ENCODE data around the gene ICE1. TPM values are rescaled to one million over a fixed set of nuclear protein-coding genes. Genes with fewer than 3 reads are reported as not detected.

Gene ICE1
- polyA plus RNA-seq, 1 donor (not counting 4 experiments of a cell fraction or from before 2014, with no cell fraction given): 18.4 TPM

- Histone ChIP-seq H3K79me2 (ENCODE audit: control insufficient read depth, insufficient read depth, low read length) (peaks cover 2% of the 10 kb centered on the region), H2AFZ (ENCODE audit: control insufficient read depth, low read length) (no peak overlapping the region), H3K36me3 (ENCODE audit: control insufficient read depth in 2 of 2, extremely low read depth in 1 of 2, insufficient read depth in 2 of 2, low read length in 2 of 2) (peaks cover 8 to 18% of the 10 kb centered on the region in 2 experiments), H3K9me3 (ENCODE audit: control insufficient read depth, low read depth, low read length) (no peaks in the 10 kb centered on the region), H3K27me3 (ENCODE audit: control insufficient read depth, extremely low read depth, insufficient read depth, low read length) (no peaks in the 10 kb centered on the region), H3K9me1 (ENCODE audit: control insufficient read depth, extremely low read depth, insufficient read depth, low read length) (no peaks in the 10 kb centered on the region), H3K27ac (ENCODE audit: control insufficient read depth, insufficient read depth, low read length) (no peak overlapping the region), H3K4me2 (ENCODE audit: control insufficient read depth, extremely low read depth, insufficient read depth, low read depth, low read length) (no peak overlapping the region), H3K4me3 (ENCODE audit: control insufficient read depth in 2 of 3, extremely low read depth in 1 of 3, insufficient read depth in 2 of 3, low read depth in 1 of 3, low read length in 3 of 3) (no peak overlapping the region), H3K4me1 (ENCODE audit: control insufficient read depth, extremely low read depth, insufficient read depth, low read length) (no peaks in the 10 kb centered on the region), H4K20me1 (ENCODE audit: control insufficient read depth, extremely low read depth, insufficient read depth, low read length) (no peaks in the 10 kb centered on the region), H3K9ac (ENCODE audit: control insufficient read depth, extremely low read depth, insufficient read depth, low read length) (no peak overlapping the region)
- no peak for FAIRE-seq
- DNase-seq (ENCODE audit: low read depth, low spot score): no peak
- TF ChIP-seq EZH2 (IDR thresholded peaks at IDR 0.05; ENCODE audit: low read length): no peak
- TF ChIP-seq CTCF (optimal IDR thresholded peaks at IDR 0.05 in 1 of 3, IDR thresholded peaks at IDR 0.05 in 1 of 3, conservative IDR thresholded peaks at IDR 0.05 in 1 of 3; ENCODE audit: extremely low read depth in 1 of 3, insufficient read depth in 2 of 3, low read length in 3 of 3): no peak
- dilution Hi-C loops (cut with MboI; ENCODE audit: extremely low pct_ligation_motif_present, low sequenced_read_pairs): no loop called here
Measured at GRCh38 chr5:5483350-5483749, 60.9 kb downstream of the ICE1 start.

GRCh38 chr5:5483880-5484598, 61.6 kb downstream of the ICE1 start:
- H3K9ac ChIP-seq (ENCODE audit: control insufficient read depth, extremely low read depth, insufficient read depth, low read length): no peak overlapping the region
- TF ChIP-seq EZH2 (IDR thresholded peaks at IDR 0.05; ENCODE audit: low read length) (no peak), CTCF (optimal IDR thresholded peaks at IDR 0.05 in 1 of 3, IDR thresholded peaks at IDR 0.05 in 1 of 3, conservative IDR thresholded peaks at IDR 0.05 in 1 of 3; ENCODE audit: extremely low read depth in 1 of 3, insufficient read depth in 2 of 3, low read length in 3 of 3) (no peak)
- no peak overlapping the region for H3K4me3 ChIP-seq (ENCODE audit: control insufficient read depth in 2 of 3, extremely low read depth in 1 of 3, insufficient read depth in 2 of 3, low read depth in 1 of 3, low read length in 3 of 3)
- FAIRE-seq: no peak
- H3K4me1 ChIP-seq (ENCODE audit: control insufficient read depth, extremely low read depth, insufficient read depth, low read length): no peaks in the 10 kb centered on the region
- peaks cover 2% of the 10 kb centered on the region for H3K79me2 ChIP-seq (ENCODE audit: control insufficient read depth, insufficient read depth, low read length)
- H3K4me2 ChIP-seq (ENCODE audit: control insufficient read depth, extremely low read depth, insufficient read depth, low read depth, low read length): no peak overlapping the region
- H3K9me3 ChIP-seq (ENCODE audit: control insufficient read depth, low read depth, low read length): no peaks in the 10 kb centered on the region
- no peak overlapping the region for H2AFZ ChIP-seq (ENCODE audit: control insufficient read depth, low read length)
- no peaks in the 10 kb centered on the region for H4K20me1 ChIP-seq (ENCODE audit: control insufficient read depth, extremely low read depth, insufficient read depth, low read length)
- DNase-seq (ENCODE audit: low read depth, low spot score): no peak
- H3K27ac ChIP-seq (ENCODE audit: control insufficient read depth, insufficient read depth, low read length): no peak overlapping the region
- H3K36me3 ChIP-seq (ENCODE audit: control insufficient read depth in 2 of 2, extremely low read depth in 1 of 2, insufficient read depth in 2 of 2, low read length in 2 of 2): peaks cover 8 to 19% of the 10 kb centered on the region in 2 experiments
- dilution Hi-C loops (cut with MboI; ENCODE audit: extremely low pct_ligation_motif_present, low sequenced_read_pairs): no loop called here
- no peaks in the 10 kb centered on the region for H3K9me1 ChIP-seq (ENCODE audit: control insufficient read depth, extremely low read depth, insufficient read depth, low read length)
- H3K27me3 ChIP-seq (ENCODE audit: control insufficient read depth, extremely low read depth, insufficient read depth, low read length): no peaks in the 10 kb centered on the region
